ENCODE measurements around the gene CASP3. TPM values are rescaled to one million over a fixed set of nuclear protein-coding genes. Genes with fewer than 3 reads are reported as not detected.

The CASP3 gene
- total RNA-seq, 1 experiment from 2014 or later = 107 TPM

GRCh38 chr4:184632842-184633241, 16.4 kb downstream of the CASP3 start:
- no peak overlapping the region for H3K23ac ChIP-seq (ENCODE audit: insufficient read length, low read depth, low read length)
- no peak overlapping the region for H4K91ac ChIP-seq (ENCODE audit: insufficient read length, low read depth, low read length)
- H2BK15ac ChIP-seq (ENCODE audit: low read depth, low read length) = no peak overlapping the region
- Mint-ChIP-seq H3K36me3 (ENCODE audit: insufficient read depth in 1 of 3, low read depth in 3 of 3) (peaks cover 46 to 84% (median 79%) of the 10 kb centered on the region in 3 experiments), H3K4me3 (no peak overlapping the region), H3K4me1 (peaks cover 13 to 20% of the 10 kb centered on the region in 2 experiments), H3K9me3 (no peaks in the 10 kb centered on the region), H3K27me3 (ENCODE audit: low read depth) (no peaks in the 10 kb centered on the region), H3K27ac (no peak overlapping the region)
- no peak overlapping the region for H3K4me2 ChIP-seq (ENCODE audit: insufficient read depth, insufficient read length, low read length)
- no peak overlapping the region for H2BK5ac ChIP-seq (ENCODE audit: insufficient read length, low read length)
- no CpG with 5 or more reads among the region's 1 CpG for WGBS (ENCODE audit: extremely low coverage, insufficient read length, low lambda C conversion rate)
- no peak overlapping the region for H3K18ac ChIP-seq (ENCODE audit: insufficient read length, low read depth, low read length)
- TF ChIP-seq, protein P1, sequence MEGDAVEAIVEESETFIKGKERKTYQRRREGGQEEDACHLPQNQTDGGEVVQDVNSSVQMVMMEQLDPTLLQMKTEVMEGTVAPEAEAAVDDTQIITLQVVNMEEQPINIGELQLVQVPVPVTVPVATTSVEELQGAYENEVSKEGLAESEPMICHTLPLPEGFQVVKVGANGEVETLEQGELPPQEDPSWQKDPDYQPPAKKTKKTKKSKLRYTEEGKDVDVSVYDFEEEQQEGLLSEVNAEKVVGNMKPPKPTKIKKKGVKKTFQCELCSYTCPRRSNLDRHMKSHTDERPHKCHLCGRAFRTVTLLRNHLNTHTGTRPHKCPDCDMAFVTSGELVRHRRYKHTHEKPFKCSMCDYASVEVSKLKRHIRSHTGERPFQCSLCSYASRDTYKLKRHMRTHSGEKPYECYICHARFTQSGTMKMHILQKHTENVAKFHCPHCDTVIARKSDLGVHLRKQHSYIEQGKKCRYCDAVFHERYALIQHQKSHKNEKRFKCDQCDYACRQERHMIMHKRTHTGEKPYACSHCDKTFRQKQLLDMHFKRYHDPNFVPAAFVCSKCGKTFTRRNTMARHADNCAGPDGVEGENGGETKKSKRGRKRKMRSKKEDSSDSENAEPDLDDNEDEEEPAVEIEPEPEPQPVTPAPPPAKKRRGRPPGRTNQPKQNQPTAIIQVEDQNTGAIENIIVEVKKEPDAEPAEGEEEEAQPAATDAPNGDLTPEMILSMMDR (conservative IDR thresholded peaks at IDR 0.05) = no peak
- no peaks in the 10 kb centered on the region for H3K23me2 ChIP-seq (ENCODE audit: insufficient read length, low read depth, low read length, poor library complexity, severe bottlenecking)
- no peak overlapping the region for H3K27ac ChIP-seq (ENCODE audit: insufficient read length, low read depth, low read length)
- no peak overlapping the region for H2BK120ac ChIP-seq (ENCODE audit: low read depth, low read length, poor library complexity, severe bottlenecking)
- no peaks in the 10 kb centered on the region for H3K4me1 ChIP-seq (ENCODE audit: insufficient read depth, low read length)
- H3K9ac ChIP-seq (ENCODE audit: extremely low read depth, insufficient read length, low read length) = no peak overlapping the region
- H2AFZ ChIP-seq (ENCODE audit: low read length) = no peak overlapping the region
- H3K79me2 ChIP-seq (ENCODE audit: insufficient read depth, low read length) = no peaks in the 10 kb centered on the region
- H3K56ac ChIP-seq (ENCODE audit: insufficient read length, low read depth, low read length) = no peak overlapping the region
- H2AK5ac ChIP-seq (ENCODE audit: insufficient read length, low read length) = no peak overlapping the region
- H3K9me3 ChIP-seq (ENCODE audit: control insufficient read depth, low read depth, low read length) = no peaks in the 10 kb centered on the region
- no peak for DNase-seq
- H2BK12ac ChIP-seq (ENCODE audit: insufficient read length, low read depth, low read length) = no peak overlapping the region
- no peak overlapping the region for H3K4ac ChIP-seq (ENCODE audit: low read depth, low read length)
- no peaks in the 10 kb centered on the region for H3K27me3 ChIP-seq (ENCODE audit: insufficient read depth, low read length)
- no peak overlapping the region for H3K14ac ChIP-seq (ENCODE audit: insufficient read depth, low read length)
- no peaks in the 10 kb centered on the region for H3K79me1 ChIP-seq (ENCODE audit: insufficient read depth, low read depth, low read length, poor library complexity, severe bottlenecking)
- no peak overlapping the region for H3T11ph ChIP-seq (ENCODE audit: low read length)
- H4K20me1 ChIP-seq (ENCODE audit: control insufficient read depth, insufficient read depth, insufficient read length) = no peaks in the 10 kb centered on the region
- no peak overlapping the region for H2BK20ac ChIP-seq (ENCODE audit: low read depth, low read length, poor library complexity, severe bottlenecking)
- H4K5ac ChIP-seq (ENCODE audit: insufficient read length, low read depth, low read length) = no peak overlapping the region
- H4K8ac ChIP-seq (replicated peaks; ENCODE audit: insufficient read length, low read depth, low read length) = no peak overlapping the region

All from H9 (cell line).